Stimulated activated CD4-positive, alpha-beta T cell treated with anti-CD3 and anti-CD28 coated beads, TNF-alpha, amount 100 ng/mL, for 48 hours (primary cell): ENCODE data around the gene WFDC1.
"Not testable (repeated sequence)": the region's sequence is repeated elsewhere in the genome, so short reads cannot be mapped to it uniquely, and the experiment has no call there.

Experiments used
- DNase-seq, 3 donors: peaks; one replicate each; pipeline ENCODE4 v3.0.0-alpha.2; 2020; ENCODE audit warnings: low read depth in 3 of 3

The WFDC1 gene

GRCh38 chr16:84327926-84328505 lies 33.3 kb downstream of the WFDC1 start:
- no peak for DNase-seq

GRCh38 chr16:84329016-84329415 lies 34.3 kb downstream of the WFDC1 start:
- no peak for DNase-seq

- no peak for DNase-seq
Observed at GRCh38 chr16:84329843-84330684, 35.4 kb downstream of the WFDC1 start.

GRCh38 chr16:84330685-84331050 lies 36.0 kb downstream of the WFDC1 start:
- no peak for DNase-seq

GRCh38 chr16:84331998-84332780 lies 37.5 kb downstream of the WFDC1 start:
- DNase-seq = no peak

GRCh38 chr16:84332975-84333684 lies 38.5 kb downstream of the WFDC1 start:
- DNase-seq = no peak

GRCh38 chr16:84334058-84334457 lies 39.4 kb downstream of the WFDC1 start:
- DNase-seq = no peak

- no peak for DNase-seq
Observed at GRCh38 chr16:84334482-84334881, 39.8 kb downstream of the WFDC1 start.

- DNase-seq = not testable (repeated sequence)
Observed at GRCh38 chr16:84337236-84337635, 42.6 kb downstream of the WFDC1 start.

GRCh38 chr16:84339311-84339710 lies 44.6 kb downstream of the WFDC1 start:
- no peak for DNase-seq

GRCh38 chr16:84339766-84340165 lies 45.1 kb downstream of the WFDC1 start:
- no peak for DNase-seq

- DNase-seq = no peak
Observed at GRCh38 chr16:84340325-84341040, 45.8 kb downstream of the WFDC1 start.

GRCh38 chr16:84341528-84342295 lies 47.0 kb downstream of the WFDC1 start:
- no peak for DNase-seq

GRCh38 chr16:84343800-84344199 lies 49.1 kb downstream of the WFDC1 start:
- not testable (repeated sequence) for DNase-seq

GRCh38 chr16:84344781-84345180 lies 50.1 kb downstream of the WFDC1 start:
- no peak for DNase-seq

GRCh38 chr16:84347161-84347560 lies 52.5 kb downstream of the WFDC1 start:
- DNase-seq = no peak

- no peak for DNase-seq
Observed at GRCh38 chr16:84348386-84348888, 53.8 kb downstream of the WFDC1 start.

GRCh38 chr16:84349862-84350684 lies 55.4 kb downstream of the WFDC1 start:
- DNase-seq = no peak

- DNase-seq = no peak
Observed at GRCh38 chr16:84350685-84351400, 56.2 kb downstream of the WFDC1 start.
